ENCODE results near the gene AHNAK.
A peak's percentile ranks its signal among the peaks of the same experiment; 100 is the strongest.

- TF ChIP-seq ZFP3 (tag by site-specific recombination; IDR thresholded peaks at IDR 0.05; ENCODE audit: low read depth): no peak
- no peak for TF ChIP-seq REST (tag by site-specific recombination; IDR thresholded peaks at IDR 0.05)
- no peak for TF ChIP-seq CTCF (tag by site-specific recombination; IDR thresholded peaks at IDR 0.05)
- peak; percentile 70 for TF ChIP-seq ZNF335 (tag by site-specific recombination; conservative IDR thresholded peaks at IDR 0.05)
These were observed 74.3 kb downstream of the AHNAK start for GRCh38 chr11:62472063-62472884.

All from HEK293 (cell line).